ENCODE results near the gene KRT17.
"Not testable (repeated sequence)": the region's sequence is repeated elsewhere in the genome, so short reads cannot be mapped to it uniquely, and the experiment has no call there.

KRT17 gene

GRCh38 chr17:41653892-41654677 is 29.7 kb upstream of the KRT17 start:
- DNase-seq: no peak

GRCh38 chr17:41653421-41653820 is 29.0 kb upstream of the KRT17 start:
- no peak for DNase-seq

- DNase-seq: no peak
Measured at GRCh38 chr17:41652461-41652970, 28.1 kb upstream of the KRT17 start.

- no peak for DNase-seq
Measured at GRCh38 chr17:41651625-41652460, 27.5 kb upstream of the KRT17 start.

GRCh38 chr17:41650794-41651624 is 26.6 kb upstream of the KRT17 start:
- no peak for DNase-seq

GRCh38 chr17:41649923-41650519 is 25.6 kb upstream of the KRT17 start:
- no peak for DNase-seq

- peak; percentile 85 for DNase-seq
Measured at GRCh38 chr17:41648411-41649195, 24.2 kb upstream of the KRT17 start.

GRCh38 chr17:41647940-41648410 is 23.6 kb upstream of the KRT17 start:
- peak; percentile 86 for DNase-seq

GRCh38 chr17:41647038-41647813 is 22.9 kb upstream of the KRT17 start:
- no peak for DNase-seq

- no peak for DNase-seq
Measured at GRCh38 chr17:41642252-41643156, 18.1 kb upstream of the KRT17 start.

- DNase-seq: not testable (repeated sequence)
Measured at GRCh38 chr17:41640596-41640995, 16.2 kb upstream of the KRT17 start.

GRCh38 chr17:41639492-41640473 is 15.4 kb upstream of the KRT17 start:
- DNase-seq: no peak

GRCh38 chr17:41638941-41639340 is 14.6 kb upstream of the KRT17 start:
- no peak for DNase-seq

- DNase-seq: no peak
Measured at GRCh38 chr17:41638194-41638593, 13.8 kb upstream of the KRT17 start.

- no peak for DNase-seq
Measured at GRCh38 chr17:41636652-41637051, 12.3 kb upstream of the KRT17 start.

- DNase-seq: no peak
Measured at GRCh38 chr17:41635121-41636097, 11.0 kb upstream of the KRT17 start.

GRCh38 chr17:41634639-41635038 is 10.3 kb upstream of the KRT17 start:
- no peak for DNase-seq
